Fibroblast of pulmonary artery (primary cell): ENCODE results near the gene NDFIP1.
"Not testable (repeated sequence)": the region's sequence is repeated elsewhere in the genome, so short reads cannot be mapped to it uniquely, and the experiment has no call there.

Experiments
- DNase-seq: peaks from one replicate; pipeline ENCODE4 v3.0.0-alpha.2; 2010; ENCODE audit warnings: low read depth
- H3K4me3 ChIP-seq: replicated peaks from 2 replicates; pipeline ENCODE4 v1.5.1; 2011; ENCODE audit warnings: low read depth, mild to moderate bottlenecking, control low read depth, low read length, moderate library complexity
- TF ChIP-seq, protein P1 (sequence below): IDR thresholded peaks from 2 replicates; pipeline ENCODE4 v1.5.1; 2011; ENCODE audit warnings: mild to moderate bottlenecking, control low read depth, low read length, inconsistent platforms; ENCODE audit errors: missing control alignments

The NDFIP1 gene

DNA sequence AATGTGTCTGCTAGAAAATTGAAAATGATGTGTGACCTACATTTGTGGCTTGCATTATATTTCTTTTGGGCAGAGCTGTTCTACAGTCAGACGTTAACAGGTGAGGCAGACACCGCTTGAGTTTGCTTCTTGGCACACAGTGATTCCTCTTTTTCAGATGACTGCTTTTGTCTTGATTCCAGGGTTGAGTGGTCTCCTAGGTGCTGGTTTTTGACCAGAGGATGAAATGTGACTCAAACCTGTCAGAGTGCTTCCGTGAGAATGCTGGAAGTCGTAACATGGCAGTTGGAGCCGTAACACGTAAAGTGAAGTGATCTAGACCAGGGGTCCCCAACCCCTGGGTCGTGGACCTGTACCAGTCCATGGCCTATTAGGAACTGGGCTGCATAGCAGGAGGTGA lies 28.3 kb upstream of the NDFIP1 start:
- TF ChIP-seq, protein P1, sequence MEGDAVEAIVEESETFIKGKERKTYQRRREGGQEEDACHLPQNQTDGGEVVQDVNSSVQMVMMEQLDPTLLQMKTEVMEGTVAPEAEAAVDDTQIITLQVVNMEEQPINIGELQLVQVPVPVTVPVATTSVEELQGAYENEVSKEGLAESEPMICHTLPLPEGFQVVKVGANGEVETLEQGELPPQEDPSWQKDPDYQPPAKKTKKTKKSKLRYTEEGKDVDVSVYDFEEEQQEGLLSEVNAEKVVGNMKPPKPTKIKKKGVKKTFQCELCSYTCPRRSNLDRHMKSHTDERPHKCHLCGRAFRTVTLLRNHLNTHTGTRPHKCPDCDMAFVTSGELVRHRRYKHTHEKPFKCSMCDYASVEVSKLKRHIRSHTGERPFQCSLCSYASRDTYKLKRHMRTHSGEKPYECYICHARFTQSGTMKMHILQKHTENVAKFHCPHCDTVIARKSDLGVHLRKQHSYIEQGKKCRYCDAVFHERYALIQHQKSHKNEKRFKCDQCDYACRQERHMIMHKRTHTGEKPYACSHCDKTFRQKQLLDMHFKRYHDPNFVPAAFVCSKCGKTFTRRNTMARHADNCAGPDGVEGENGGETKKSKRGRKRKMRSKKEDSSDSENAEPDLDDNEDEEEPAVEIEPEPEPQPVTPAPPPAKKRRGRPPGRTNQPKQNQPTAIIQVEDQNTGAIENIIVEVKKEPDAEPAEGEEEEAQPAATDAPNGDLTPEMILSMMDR: no peak
- no peak for DNase-seq
- H3K4me3 ChIP-seq: no peak overlapping the region

DNA sequence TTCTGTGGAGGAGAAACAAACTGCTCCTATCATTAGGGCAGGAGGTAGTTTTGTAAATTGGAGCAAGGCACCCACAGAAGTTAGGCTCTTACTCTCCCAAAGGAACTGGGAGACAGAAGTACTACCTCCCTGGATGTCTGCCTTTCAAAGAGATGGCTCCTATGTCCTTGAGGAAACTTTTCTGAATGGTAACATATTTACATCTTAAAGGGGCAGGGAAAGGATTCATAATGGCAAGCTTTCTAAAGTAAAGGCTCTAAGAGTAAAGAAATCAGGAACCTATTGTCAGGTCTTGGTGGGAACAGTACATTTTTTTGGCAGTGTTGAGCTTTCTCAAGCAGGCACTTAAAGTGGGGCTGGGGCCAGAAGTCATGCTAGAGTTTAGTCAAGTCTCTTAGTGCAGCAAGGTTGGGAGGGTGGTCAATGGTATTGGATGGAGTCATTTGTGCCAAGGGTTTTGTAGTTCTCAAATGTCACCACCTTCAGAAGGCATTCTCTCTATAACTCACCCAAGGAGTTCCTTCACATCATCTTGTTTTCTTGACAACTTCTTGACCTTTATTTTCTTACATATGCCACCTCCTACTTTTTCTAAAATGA lies 26.3 kb upstream of the NDFIP1 start:
- DNase-seq: no peak
- TF ChIP-seq, protein P1: no peak
- no peak overlapping the region for H3K4me3 ChIP-seq

DNA sequence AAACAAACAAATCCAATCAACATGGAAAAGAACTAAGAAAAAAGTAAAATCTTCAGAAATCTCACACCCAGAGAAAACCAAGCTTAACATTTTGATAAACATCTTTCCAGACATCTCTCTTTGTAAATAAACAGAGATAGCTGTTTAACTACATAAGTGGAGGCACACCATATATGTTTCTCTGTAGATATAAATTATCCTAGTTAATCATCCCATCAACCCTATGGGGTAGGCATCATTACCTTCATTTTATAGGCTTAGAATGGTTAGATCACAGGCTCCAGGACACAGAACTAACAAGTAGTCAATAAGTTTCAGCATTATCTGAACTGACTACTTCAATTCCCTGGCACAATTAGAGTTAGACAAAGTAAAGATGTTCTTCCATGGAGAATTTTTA lies 22.4 kb upstream of the NDFIP1 start:
- no peak overlapping the region for H3K4me3 ChIP-seq
- TF ChIP-seq, protein P1: no peak
- no peak for DNase-seq

DNA sequence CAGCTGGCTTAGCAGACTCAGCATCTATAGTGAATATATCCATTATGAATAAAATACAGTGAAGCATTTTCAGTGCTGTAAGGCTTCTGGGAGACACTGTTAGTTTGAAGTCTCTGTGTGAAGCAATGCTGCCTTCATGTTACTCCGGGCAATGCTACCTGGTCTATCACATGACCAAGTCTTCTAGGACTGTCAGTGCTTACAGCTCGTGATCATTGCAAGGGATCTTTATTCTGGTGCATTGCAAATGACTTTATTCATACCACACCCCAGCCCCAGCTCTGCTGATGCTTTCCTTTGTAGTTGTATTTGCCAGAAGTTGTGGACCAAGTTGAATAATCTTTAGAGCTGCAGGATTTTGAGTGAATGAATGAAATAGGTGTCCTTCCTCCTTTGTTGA lies 21.9 kb upstream of the NDFIP1 start:
- DNase-seq: no peak
- no peak overlapping the region for H3K4me3 ChIP-seq
- TF ChIP-seq, protein P1: no peak

DNA sequence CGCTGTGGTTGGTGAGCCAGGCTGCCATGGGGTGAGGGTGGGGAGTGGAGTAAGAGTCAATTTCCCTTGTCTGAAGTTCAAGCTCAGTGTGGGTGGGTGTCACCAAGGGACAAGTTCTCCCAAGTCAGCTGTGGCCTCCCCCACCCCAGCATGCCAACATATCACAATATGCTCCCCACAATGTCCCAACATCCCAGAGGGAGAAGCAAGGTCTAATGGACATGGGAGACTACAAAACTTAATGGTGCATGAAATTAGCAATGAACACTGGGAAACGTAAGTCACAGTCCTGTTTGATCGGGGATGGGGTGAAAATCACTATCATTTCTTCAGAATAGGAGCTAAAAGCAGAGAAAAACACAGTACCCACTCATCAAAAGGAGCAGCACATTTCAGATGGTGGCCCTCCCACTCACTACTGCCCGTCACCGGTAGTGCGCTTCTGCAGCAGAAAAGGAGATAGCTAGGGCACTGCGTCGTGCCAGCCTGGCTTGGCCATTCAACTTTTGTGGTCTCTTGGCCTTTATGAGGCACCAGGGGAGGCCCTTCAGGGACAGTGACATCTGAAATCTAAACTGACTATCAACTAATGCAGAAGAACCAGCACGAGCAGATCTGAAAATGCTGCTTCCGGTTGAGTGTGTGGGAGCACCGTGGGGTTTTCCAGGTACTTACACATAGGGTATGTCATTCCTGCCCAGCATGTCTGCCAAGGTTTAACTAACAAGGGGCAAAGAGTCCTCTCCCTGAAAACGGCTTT lies 20.5 kb upstream of the NDFIP1 start:
- DNase-seq: no peak
- H3K4me3 ChIP-seq: no peak overlapping the region
- TF ChIP-seq, protein P1: no peak

DNA sequence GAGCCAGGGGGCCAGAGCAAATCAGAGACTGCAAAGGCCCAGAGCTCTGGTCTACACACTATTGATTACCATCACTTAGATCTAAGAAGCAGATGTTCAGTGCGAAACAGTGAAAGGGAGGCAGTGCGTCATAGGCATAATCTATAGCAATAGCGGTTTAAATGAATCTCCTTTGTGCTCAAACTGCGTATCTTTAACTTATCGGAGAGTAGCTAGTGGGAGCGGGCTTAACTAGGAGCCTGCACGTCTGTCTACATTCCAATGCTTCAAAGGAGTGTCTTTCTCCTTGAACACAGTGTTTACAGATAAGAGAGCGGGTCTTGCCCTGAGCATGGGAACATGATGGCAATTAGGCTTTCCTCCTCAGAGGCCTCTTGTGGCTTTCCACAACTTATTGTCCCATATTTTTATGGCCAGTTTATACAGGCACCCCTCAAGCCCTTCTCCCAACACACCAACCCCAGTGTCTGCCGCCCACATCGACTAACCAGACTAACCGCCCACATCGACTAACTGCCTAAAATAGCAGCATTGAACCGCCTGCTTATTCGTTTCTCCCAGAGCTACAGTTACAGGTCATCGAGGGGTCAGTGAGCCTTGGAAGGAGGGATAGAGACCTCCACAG lies 19.6 kb upstream of the NDFIP1 start:
- DNase-seq, H3K4me3 ChIP-seq: not testable (repeated sequence)

DNA sequence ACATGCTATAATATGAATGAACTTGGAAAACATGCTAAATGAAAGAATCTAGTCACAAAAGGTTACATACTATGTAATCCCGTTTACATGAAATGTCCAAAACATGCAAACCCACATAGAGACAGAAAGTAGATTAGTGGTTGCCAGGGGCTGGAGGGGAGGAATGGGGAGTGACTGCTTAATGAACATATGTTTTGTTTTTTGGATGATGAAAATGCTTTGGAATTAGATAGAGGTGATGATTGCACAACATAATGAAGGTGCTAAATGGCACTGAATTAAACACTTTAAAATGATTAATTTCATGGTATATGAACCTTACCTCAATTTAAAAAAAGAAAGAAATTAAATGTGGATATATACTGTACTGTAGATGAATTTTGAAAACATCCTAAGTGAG lies 17.6 kb upstream of the NDFIP1 start:
- TF ChIP-seq, protein P1: no peak
- no peak for DNase-seq
- H3K4me3 ChIP-seq: no peak overlapping the region
